Neural crest cell (in vitro differentiated cells): ENCODE results near the gene CFD. TPM values are rescaled to one million over a fixed set of nuclear protein-coding genes. Genes with fewer than 3 reads are reported as not detected.
A peak's percentile ranks its signal among the peaks of the same experiment; 100 is the strongest.

ENCODE experiments used
- DNase-seq: peaks from one replicate; pipeline ENCODE4 v3.0.0; 2021; ENCODE audit warnings: low read depth, mixed read lengths, low spot score
- H3K27ac Mint-ChIP-seq: one replicate; pipeline ENCODE4 v1.8.0; 2021; ENCODE audit warnings: mild to moderate bottlenecking, mixed read lengths; ENCODE audit not compliant: unreplicated experiment
- H3K27me3 Mint-ChIP-seq: 2 replicates; pipeline ENCODE4 v1.8.0; 2021; ENCODE audit warnings: low read depth, mild to moderate bottlenecking, mixed read lengths
- H3K36me3 Mint-ChIP-seq: 2 replicates; pipeline ENCODE4 v1.8.0; 2021; ENCODE audit warnings: low read depth, mild to moderate bottlenecking, mixed read lengths
- H3K4me1 Mint-ChIP-seq: 2 replicates; pipeline ENCODE4 v1.8.0; 2021; ENCODE audit warnings: mixed read lengths
- H3K4me3 Mint-ChIP-seq: one replicate; pipeline ENCODE4 v1.8.0; 2021; ENCODE audit warnings: mild to moderate bottlenecking, mixed read lengths
- H3K9me3 Mint-ChIP-seq: 2 replicates; pipeline ENCODE4 v1.8.0; 2021; ENCODE audit warnings: mixed read lengths
- CTCF ChIP-seq: fragments of 200-600 bp; sonication (generic); conservative IDR thresholded peaks from 2 replicates; pipeline ENCODE4 v1.5.0; 2021; ENCODE audit warnings: antibody characterized with exemption, mild to moderate bottlenecking
- total RNA-seq: library from RNA; stranded (reverse); gene quantifications from 2 replicates; pipeline ENCODE4 v1.2.1, GENCODE V29; 2021

Gene CFD
- total RNA-seq, 1 donor from 2014 or later = not detected

GRCh38 chr19:863315-863620, 3.8 kb downstream of the CFD start:
- H3K36me3 Mint-ChIP-seq = peaks cover 4% of the 10 kb centered on the region
- peaks cover 59% of the 10 kb centered on the region for H3K27me3 Mint-ChIP-seq
- no peaks in the 10 kb centered on the region for H3K9me3 Mint-ChIP-seq
- peak overlapping the region; percentile 23 for H3K4me3 Mint-ChIP-seq
- H3K27ac Mint-ChIP-seq = no peak overlapping the region
- no peak for DNase-seq
- no peak for TF ChIP-seq CTCF
- peaks cover 11% of the 10 kb centered on the region for H3K4me1 Mint-ChIP-seq

GRCh38 chr19:866769-867300, 7.4 kb downstream of the CFD start:
- H3K36me3 Mint-ChIP-seq = peaks cover 6% of the 10 kb centered on the region
- H3K4me1 Mint-ChIP-seq = peaks cover 11% of the 10 kb centered on the region
- no peak for TF ChIP-seq CTCF
- H3K4me3 Mint-ChIP-seq = no peak overlapping the region
- no peak overlapping the region for H3K27ac Mint-ChIP-seq
- no peaks in the 10 kb centered on the region for H3K9me3 Mint-ChIP-seq
- peaks cover 36% of the 10 kb centered on the region for H3K27me3 Mint-ChIP-seq
- DNase-seq = no peak

GRCh38 chr19:867301-867793, 7.9 kb downstream of the CFD start:
- Mint-ChIP-seq H3K27ac (peak overlapping the region; percentile 62), H3K9me3 (no peaks in the 10 kb centered on the region), H3K36me3 (peaks cover 6% of the 10 kb centered on the region), H3K4me1 (peaks cover 11% of the 10 kb centered on the region), H3K27me3 (peaks cover 31% of the 10 kb centered on the region), H3K4me3 (peak overlapping the region; percentile 31)
- no peak for TF ChIP-seq CTCF
- no peak for DNase-seq

DNA sequence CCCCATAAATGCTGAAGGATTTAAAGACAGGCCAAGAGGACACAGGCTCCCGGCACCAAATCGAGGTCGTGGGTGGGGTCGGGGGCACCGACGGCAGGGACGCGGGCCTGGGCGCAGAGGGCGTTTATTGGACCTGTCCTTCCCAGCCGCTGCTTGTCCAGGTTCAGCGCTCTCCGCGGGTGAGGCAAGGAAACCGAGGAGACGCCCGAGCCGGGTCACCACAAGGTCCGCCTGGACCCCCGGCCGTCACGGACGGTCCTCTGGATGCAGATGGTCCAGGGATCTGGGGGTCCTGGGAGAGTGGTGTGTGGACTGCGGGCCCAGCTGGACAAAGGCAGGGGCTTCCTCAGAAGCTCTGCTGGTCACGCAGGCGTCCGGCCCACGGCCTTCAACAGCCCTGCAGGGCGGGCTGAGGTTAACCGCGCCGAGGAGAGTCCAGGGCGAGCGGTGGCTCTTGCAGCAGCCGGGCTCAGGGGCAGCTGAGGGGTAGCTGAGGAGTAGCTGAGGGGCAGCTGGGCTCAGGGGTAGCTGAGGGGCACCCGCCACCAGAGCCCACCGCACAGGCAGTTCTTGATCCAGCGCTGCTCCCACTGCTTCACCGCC, 8.5 kb downstream of the CFD start:
- H3K36me3 Mint-ChIP-seq = peaks cover 6% of the 10 kb centered on the region
- TF ChIP-seq CTCF = no peak
- H3K4me1 Mint-ChIP-seq = peaks cover 8% of the 10 kb centered on the region
- H3K9me3 Mint-ChIP-seq = no peaks in the 10 kb centered on the region
- H3K4me3 Mint-ChIP-seq = no peak overlapping the region
- no peak for DNase-seq
- H3K27ac Mint-ChIP-seq = no peak overlapping the region
- peaks cover 27% of the 10 kb centered on the region for H3K27me3 Mint-ChIP-seq

DNA sequence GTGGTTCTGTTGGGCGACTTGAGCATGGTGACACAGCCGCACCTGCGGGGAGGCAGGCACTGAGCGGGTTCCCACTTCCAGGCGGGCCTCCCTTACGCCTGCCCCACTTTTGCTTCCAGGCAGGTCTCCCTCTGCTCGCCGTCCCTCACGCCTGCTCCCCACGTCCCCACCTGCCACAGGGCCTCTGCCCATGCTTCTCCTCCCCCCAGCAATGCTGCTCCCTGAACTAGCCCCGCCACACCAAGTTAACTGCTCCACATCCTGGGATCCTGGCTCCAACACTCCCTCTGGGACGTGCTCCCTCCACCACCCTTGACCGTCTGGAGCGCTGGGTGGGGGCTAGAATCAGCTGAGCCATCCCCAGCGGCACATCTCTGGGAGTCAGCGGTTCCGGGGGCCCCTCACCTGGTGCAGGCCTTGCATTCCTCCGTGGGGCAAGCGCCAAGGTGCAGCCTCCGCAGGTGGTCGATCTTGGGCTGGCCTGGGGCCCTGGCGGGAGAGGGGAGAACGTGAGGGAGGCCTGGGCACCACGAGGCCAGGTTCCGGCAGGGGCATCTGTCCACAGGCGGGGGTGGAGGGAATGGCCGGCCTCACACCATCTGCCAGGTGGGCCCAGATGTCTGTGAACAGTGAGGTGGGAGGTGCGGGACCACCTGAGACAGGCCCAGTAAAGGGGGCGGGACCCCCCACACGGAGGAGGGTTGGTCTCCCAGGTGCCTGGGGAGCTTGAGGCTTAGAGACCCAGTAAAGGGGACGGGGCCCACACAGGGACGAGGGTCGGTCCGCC, 9.2 kb downstream of the CFD start:
- Mint-ChIP-seq H3K36me3 (peaks cover 6% of the 10 kb centered on the region), H3K9me3 (no peaks in the 10 kb centered on the region), H3K27ac (no peak overlapping the region), H3K4me3 (no peak overlapping the region), H3K4me1 (peaks cover 7% of the 10 kb centered on the region), H3K27me3 (peaks cover 20% of the 10 kb centered on the region)
- DNase-seq = no peak
- TF ChIP-seq CTCF = no peak
